Right forelimb (tissue), 1 donor: ENCODE data around the gene DIPK1C.

Source experiments
- DNase-seq: peaks from one replicate; pipeline ENCODE4 v3.0.0-alpha.2; 2018

DIPK1C gene

DNA sequence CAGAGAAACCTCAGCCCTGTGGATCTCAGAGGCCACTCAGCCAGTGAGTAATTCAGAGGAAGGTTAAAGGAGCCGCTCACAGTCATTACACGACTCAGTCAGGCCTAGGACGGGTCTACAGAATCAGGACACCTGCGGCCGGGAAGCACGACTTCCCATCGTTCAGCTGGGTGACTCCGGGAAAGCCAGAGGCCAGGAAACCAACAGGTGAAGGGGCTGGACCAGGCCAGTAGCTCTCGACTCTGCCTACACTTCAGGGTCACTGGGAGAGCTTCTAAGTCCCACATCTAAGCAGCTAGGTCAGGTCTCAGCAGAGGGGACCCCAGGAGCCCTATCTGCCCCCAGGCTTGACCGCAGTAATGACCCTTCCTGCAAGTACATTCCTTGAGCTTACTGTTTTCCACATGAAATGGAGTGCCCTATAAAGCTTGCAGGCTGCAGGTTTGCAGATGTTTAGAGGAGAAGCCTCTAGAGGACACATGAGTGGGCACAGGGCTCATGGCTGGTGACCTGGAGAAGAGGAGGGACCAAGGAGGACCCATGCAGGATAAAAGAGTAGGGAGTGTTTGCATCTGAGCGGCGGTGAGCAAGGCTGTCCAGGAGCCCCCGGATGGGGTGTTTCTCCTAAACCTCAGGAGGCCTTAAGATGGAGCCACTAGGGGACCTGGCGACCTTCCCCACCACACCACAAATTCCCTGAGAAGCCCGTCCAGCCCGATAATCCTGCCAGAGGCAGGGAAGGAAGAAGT lies 9.5 kb downstream of the DIPK1C start:
- DNase-seq: no peak

GRCh38 chr18:74446631-74447403 lies 10.3 kb downstream of the DIPK1C start:
- no peak for DNase-seq

GRCh38 chr18:74446178-74446577 lies 10.9 kb downstream of the DIPK1C start:
- no peak for DNase-seq

DNA sequence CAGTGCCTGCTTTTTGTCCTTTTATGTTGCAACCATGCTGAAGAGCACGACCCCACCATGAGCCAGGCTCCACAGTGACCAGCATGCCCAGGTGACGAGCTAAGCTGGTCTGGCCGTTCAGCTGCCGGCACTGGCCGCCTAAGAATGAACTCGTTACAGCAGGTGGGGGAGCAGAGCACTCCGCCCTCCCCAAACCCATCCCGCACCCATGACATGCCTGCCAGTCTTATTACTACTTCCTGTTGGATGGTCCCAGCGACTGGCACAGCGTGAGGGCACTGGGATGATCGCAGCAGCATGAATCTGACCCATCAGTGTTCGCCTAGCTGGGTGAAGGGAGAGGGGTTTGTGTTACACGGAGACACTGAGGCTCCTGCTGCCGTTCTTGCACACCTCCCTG lies 11.5 kb downstream of the DIPK1C start:
- DNase-seq: no peak

DNA sequence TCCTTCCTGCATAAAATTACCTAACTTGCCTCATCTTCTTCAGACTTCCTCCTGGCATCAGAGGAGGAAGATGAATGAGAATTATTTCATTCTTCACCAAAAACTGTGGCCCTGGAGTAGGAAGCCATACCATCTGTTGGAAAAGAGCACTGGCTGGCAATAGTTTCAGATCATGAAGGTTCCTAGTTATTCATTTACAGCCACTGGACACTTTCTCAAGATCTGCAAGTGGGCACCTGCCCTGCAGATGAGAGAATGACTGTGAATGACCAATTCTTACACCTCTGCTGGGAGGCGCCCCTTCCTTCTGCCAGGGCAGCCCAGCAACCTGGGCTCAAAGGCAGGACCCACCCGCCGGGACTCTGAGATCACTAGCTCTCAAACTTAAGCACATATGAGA lies 13.0 kb downstream of the DIPK1C start:
- DNase-seq: no peak

GRCh38 chr18:74440808-74441427 lies 16.2 kb downstream of the DIPK1C start:
- DNase-seq: no peak

GRCh38 chr18:74438091-74438490 lies 19.0 kb downstream of the DIPK1C start:
- DNase-seq: no peak

DNA sequence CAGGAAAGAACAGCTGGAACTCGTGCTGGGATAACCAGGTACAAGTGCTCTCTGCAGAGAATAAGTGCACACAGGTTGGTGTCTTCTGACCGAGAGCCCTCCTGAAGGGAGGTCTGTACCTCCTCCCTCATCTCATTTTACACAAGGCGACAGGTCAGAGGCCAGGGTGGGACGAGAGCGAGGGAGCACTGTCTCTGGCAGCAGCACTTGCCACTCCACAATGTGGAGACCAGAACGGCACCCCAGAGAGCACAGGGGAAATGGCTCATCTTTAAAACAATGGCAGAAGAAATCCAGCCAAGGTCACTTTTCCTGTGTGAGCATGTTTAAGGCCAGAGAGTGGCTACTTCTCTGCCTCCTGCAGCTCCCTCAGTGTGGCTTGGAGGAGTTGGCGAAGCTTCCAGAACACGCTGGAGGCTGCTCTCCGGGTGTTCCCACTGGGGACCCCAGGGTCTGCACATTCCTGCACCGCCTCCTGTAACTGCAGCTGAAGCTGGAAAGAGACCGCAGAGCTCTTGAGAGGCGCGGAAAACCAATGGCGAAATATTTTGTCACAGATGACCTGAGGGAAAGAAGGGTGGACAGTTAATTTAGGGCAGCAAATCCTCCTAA lies 20.8 kb downstream of the DIPK1C start:
- no peak for DNase-seq

DNA sequence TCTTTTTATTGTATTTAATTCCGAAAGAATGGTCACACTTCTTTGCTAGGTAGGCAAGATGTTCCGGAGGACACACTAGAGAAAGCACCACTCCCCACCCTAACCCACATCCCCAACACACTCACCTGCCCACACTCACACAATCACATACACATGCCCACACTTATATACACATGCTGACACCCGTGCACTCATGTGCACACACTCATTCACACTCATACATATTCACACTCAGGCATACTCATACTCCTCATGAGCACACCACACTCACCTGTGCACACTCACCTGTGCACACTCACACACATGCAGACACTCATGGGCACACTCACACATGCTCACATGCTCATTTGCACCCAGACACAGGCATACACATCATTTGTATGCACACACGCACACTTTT lies 21.4 kb downstream of the DIPK1C start:
- no peak for DNase-seq

GRCh38 chr18:74434466-74434865 lies 22.6 kb downstream of the DIPK1C start:
- DNase-seq: no peak

GRCh38 chr18:74430806-74431571 lies 26.1 kb downstream of the DIPK1C start:
- peak; percentile 25 for DNase-seq

DNA sequence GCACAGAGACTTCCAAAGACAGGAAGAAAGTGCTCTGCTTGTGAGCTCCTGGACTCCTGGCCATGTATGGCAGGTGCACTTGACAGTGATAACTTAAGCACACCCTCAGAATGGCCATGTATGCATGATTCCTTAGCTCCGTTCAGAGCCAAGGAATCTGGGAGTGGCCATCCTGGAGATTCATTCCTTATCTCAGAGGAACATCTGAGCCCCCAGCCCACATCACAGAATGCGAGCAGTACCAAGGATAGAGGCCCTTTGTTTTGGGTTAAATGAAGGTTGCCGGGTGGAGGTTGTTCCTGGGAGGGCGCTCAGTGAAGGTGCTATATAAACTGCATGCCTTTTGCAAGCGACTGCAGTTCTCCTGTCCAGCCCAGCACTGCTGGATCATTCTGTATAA lies 26.9 kb downstream of the DIPK1C start:
- no peak for DNase-seq

GRCh38 chr18:74429096-74429495 lies 28.0 kb downstream of the DIPK1C start:
- DNase-seq: no peak

DNA sequence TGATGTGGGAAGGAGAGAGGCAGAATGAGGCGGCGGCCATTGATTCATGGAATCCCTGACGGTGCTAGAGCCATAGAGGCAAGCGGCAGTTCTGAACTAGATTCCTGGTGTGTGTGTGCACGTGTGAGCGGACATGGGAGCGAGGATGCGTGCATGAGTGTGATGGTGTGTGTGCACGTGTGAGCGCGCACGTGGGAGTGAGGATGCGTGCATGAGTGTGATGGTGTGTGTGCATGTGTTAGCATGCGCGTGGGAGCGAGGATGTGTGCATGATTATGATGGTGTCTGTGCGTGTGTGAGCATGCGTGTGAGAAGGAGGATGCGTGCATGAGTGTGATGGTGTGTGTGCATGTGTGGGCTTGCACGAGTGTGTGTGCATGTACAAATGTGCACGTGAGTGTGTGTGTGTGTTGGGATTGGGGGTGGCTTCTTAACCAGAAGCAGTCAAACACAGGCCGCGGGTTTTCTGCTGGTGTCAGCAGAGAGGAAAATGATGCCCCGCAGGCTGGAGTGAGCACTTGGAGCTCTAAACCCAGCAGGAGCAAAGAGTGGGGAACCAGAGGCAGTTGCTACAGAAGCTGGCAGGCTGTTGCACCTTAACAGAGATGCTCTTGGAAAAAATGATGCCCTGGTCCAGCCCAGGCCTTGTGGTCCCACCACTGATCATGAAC lies 29.5 kb downstream of the DIPK1C start:
- DNase-seq: peak; percentile 32

GRCh38 chr18:74425876-74426275 lies 31.2 kb downstream of the DIPK1C start:
- peak; percentile 33 for DNase-seq

DNA sequence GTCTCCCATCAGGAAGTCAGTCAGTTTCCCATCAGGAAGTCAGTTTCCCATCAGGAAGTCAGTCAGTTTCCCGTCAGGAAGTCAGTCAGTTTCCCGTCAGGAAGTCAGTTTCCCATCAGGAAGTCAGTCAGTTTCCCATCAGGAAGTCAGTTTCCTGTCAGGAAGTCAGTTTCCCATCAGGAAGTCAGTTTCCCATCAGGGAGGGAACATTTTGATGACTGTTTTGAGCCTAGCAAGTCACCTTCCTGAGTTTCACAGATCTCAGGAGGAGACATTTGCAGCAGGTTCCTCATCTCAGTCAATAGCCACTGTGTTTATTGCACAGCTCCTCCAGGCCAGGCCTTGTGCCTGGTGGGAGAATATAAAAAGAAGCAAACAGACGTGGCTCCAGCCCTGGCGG lies 31.9 kb downstream of the DIPK1C start:
- DNase-seq: no peak

DNA sequence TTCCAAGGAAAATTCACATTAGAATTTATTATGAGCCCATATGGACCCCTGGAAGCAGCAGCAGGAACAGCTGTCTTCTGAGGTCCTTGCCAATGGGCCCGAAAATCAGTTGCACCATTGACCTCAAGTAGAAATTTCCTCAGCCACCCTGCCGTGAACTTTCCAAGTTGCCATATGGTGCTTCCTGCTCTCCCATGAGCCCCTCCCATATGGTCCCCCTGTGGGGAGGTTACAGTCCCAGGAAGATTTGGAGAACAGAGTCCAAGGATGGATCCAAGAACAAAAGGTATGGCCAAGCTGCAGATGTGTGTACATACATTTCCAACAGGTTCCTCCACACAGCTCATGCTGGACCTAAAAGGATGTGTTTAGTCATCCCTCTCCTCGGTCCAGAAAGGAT lies 34.6 kb downstream of the DIPK1C start:
- peak; percentile 50 for DNase-seq

- DNase-seq: peak; percentile 16
Measured at GRCh38 chr18:74420926-74421325, 36.2 kb downstream of the DIPK1C start.

- peak; percentile 73 for DNase-seq
Measured at GRCh38 chr18:74420481-74420880, 36.6 kb downstream of the DIPK1C start.

GRCh38 chr18:74419761-74420160 lies 37.3 kb downstream of the DIPK1C start:
- DNase-seq: peak; percentile 27

DNA sequence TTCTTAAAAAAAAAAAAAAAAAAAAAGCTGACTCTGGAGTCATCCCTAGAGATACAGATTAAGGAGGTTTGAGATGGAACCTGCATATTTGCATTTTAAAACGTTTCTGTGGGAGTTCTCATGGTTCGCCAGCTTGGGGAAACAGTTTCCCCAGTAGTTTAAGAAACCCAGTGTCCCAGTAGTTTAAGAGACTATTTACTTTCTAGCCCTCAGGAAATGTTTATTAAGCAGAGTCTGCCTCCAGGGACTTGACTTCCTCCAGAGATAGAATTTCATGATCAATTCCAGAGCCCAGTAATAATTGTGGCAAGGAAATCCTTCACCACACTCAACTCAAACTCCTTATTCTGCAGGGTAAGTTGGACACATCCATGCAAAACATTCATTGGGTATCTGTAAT lies 39.1 kb downstream of the DIPK1C start:
- DNase-seq: no peak

- DNase-seq: peak; percentile 40
Measured at GRCh38 chr18:74416124-74416523, 41.0 kb downstream of the DIPK1C start.
